IPS-20b (cell line): ENCODE data around the gene CA12.
A peak's percentile ranks its signal among the peaks of the same experiment; 100 is the strongest.
"Not testable (repeated sequence)": the region's sequence is repeated elsewhere in the genome, so short reads cannot be mapped to it uniquely, and the experiment has no call there.

Experiments used
- H3K27ac ChIP-seq: one replicate; pipeline ENCODE4 v1.5.1; 2013; ENCODE audit warnings: low read length
- H3K27me3 ChIP-seq: 2 replicates; pipeline ENCODE4 v1.6.1; 2013; ENCODE audit warnings: mild to moderate bottlenecking, low read length, inconsistent platforms; ENCODE audit not compliant: insufficient read depth
- H3K36me3 ChIP-seq: 2 replicates; pipeline ENCODE4 v1.6.1; 2013; ENCODE audit warnings: low read depth, mild to moderate bottlenecking, inconsistent platforms, low read length, moderate library complexity; ENCODE audit not compliant: insufficient read depth
- H3K4me1 ChIP-seq: 2 replicates; pipeline ENCODE4 v1.6.1; 2013; ENCODE audit warnings: mild to moderate bottlenecking, control low read depth, inconsistent platforms, low read length, moderate library complexity; ENCODE audit not compliant: insufficient read depth
- H3K4me3 ChIP-seq: 2 replicates; pipeline ENCODE4 v1.5.1; 2013; ENCODE audit warnings: mild to moderate bottlenecking, low read length, inconsistent platforms
- H3K9ac ChIP-seq: 2 replicates; pipeline ENCODE4 v1.6.1; 2013; ENCODE audit warnings: low read depth, mild to moderate bottlenecking, inconsistent platforms, low read length, moderate library complexity
- H3K9me3 ChIP-seq: 2 replicates; pipeline ENCODE4 v1.6.1; 2013; ENCODE audit warnings: mild to moderate bottlenecking, low read depth, low read length, inconsistent platforms; ENCODE audit not compliant: insufficient read depth

The CA12 gene

DNA sequence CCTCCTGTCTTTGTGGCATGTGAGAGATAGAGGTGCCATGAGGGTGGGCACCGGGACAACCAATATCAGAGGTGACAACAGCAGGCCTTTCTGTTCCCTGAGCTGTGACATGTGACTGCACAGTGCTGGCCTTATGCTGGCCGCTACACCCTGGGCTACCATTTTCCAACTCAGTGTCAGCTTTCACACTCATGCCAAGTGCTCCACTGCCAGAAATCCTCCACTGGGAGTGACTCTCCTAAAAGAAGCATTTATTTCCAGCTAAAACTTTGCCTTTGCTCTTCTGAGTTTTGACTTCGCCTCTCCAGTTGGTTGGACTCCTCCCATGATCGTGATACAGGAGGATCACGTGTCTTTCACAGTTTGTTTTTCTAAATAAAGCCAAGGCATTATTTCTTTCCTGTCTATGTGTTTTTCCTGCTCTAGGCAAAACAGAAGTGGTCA, 31.4 kb downstream of the CA12 start:
- Histone ChIP-seq H3K4me1 (no peaks in the 10 kb centered on the region), H3K27me3 (no peaks in the 10 kb centered on the region), H3K9me3 (no peaks in the 10 kb centered on the region), H3K36me3 (no peaks in the 10 kb centered on the region), H3K9ac (no peak overlapping the region), H3K4me3 (no peak overlapping the region), H3K27ac (no peak overlapping the region)

DNA sequence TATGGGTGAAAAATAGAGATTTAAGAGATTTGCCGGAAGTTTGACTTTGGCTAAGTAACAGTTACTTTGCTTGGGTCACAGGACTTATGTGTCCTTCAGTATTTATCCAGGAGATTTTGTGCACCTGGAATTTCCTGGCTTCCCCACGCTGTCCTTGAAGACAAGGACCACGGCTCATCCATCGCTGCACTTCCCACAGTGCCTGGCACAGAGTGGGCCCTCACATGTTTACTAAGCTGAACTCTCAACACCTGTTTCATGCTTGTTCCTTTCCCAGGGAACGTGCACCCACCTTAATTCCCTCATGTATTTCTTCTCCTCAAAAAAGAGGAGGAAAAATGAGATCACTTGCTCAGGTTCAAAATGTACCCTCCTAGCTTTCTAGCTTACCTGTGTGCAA, 32.0 kb downstream of the CA12 start:
- no peak overlapping the region for H3K9ac ChIP-seq
- H3K9me3 ChIP-seq, result no peaks in the 10 kb centered on the region
- H3K36me3 ChIP-seq, result no peaks in the 10 kb centered on the region
- H3K4me1 ChIP-seq, result no peaks in the 10 kb centered on the region
- no peaks in the 10 kb centered on the region for H3K27me3 ChIP-seq
- H3K27ac ChIP-seq, result no peak overlapping the region
- H3K4me3 ChIP-seq, result no peak overlapping the region

DNA sequence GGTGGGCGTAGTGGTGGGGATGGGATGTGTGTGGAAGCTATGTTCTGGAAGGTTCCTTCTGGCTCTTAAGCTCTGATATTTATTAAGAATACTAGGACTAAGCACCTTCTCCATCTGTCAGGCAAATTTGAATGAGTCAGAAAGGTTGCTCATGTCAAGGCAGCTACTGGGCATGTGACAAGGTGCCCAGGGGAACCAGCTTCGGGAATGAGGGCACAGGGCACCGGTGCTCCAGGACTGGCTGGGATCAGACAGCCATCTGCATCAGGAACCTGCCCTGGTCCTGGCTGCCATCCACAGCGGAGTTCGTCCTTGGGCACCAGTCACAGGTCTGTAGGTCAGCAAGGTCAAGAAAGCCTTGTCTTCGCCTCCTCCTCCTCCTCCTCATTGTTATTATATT, 32.5 kb downstream of the CA12 start:
- Histone ChIP-seq H3K4me1 (no peaks in the 10 kb centered on the region), H3K27ac (no peak overlapping the region), H3K27me3 (no peaks in the 10 kb centered on the region), H3K36me3 (no peaks in the 10 kb centered on the region), H3K4me3 (no peak overlapping the region), H3K9ac (no peak overlapping the region), H3K9me3 (no peaks in the 10 kb centered on the region)

DNA sequence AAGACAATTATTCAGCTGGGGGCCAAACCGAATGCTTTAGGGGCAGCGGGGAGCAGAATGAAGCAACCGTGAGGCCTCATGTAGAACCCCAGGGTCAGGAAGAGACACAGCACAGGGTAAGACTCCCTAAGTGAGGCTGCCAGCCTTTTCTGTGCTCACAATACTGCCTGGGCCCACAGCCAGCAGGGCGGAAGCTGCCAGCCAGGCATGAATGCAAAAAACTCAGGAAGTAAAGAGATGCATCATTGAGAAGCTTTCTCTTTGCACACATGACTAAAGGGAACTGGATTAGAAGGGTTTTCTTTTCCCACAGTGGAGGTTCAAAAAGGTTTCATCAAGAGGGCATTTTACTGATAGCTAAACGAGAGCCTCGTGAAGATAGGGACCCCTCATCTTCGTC, 33.3 kb downstream of the CA12 start:
- no peak overlapping the region for H3K9ac ChIP-seq
- no peaks in the 10 kb centered on the region for H3K9me3 ChIP-seq
- no peaks in the 10 kb centered on the region for H3K27me3 ChIP-seq
- H3K36me3 ChIP-seq, result no peaks in the 10 kb centered on the region
- no peaks in the 10 kb centered on the region for H3K4me1 ChIP-seq
- H3K27ac ChIP-seq, result no peak overlapping the region
- H3K4me3 ChIP-seq, result no peak overlapping the region

DNA sequence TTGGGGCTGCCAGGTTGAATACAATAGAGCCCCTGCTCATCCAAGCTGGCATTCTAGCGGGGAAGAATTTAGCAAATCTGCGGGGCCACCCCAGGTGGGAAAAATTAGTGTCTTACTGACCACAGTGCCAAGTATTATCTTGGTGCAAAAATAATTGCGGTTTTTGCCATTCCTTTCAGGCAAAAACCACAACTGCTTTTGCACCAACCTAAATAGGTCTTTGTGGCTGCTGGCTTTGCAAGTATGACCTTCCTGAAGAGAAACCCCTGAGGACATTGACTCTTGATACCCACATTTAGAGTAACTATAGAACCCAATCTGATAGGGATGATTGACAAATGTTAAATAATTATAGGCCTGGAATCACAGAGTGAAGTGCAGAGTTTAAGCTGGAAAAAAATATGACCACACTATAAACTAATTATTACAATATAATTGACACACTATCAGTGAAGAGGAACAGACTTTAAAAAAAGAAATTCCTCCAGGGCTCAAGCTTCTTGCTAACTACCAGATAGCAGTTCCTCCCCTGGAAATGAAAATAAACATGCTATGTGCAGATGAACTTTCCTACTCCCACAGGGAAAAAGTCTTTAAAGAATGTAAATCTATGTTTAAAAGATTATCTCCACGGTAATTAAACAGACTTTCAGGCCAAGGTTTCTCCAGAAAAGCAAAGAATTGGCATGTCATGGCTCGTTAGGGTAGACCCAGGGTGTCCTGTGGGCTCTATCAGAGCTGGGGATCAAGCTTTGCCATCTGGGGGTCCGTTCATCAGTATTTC, 34.4 kb downstream of the CA12 start:
- H3K9ac ChIP-seq, result no peak overlapping the region
- H3K27ac ChIP-seq, result no peak overlapping the region
- H3K27me3 ChIP-seq, result no peaks in the 10 kb centered on the region
- H3K36me3 ChIP-seq, result no peaks in the 10 kb centered on the region
- H3K9me3 ChIP-seq, result no peaks in the 10 kb centered on the region
- no peak overlapping the region for H3K4me3 ChIP-seq
- no peaks in the 10 kb centered on the region for H3K4me1 ChIP-seq

DNA sequence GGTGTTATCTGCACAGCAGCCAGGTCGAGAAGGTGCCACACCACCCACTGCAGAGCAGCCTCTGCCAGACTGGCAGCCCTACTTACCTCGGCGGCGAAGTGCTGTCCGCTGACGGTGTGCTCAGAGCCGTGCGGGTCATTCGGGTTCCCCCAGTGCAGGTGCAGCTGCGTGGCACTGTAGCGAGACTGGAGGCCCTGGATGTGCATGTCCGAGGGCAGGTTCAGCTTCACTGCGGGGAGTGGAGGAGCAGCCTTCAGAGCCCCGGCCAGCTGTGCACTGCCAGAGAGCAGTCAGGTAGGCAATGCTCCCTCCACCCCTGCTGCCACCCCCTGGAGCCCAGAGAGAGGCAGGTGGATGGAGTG, 36.3 kb downstream of the CA12 start:
- Histone ChIP-seq H3K4me1 (peaks cover 13% of the 10 kb centered on the region), H3K4me3 (no peak overlapping the region), H3K36me3 (no peaks in the 10 kb centered on the region), H3K27me3 (no peaks in the 10 kb centered on the region; the same call in 1 of the 2 replicates), H3K9me3 (no peaks in the 10 kb centered on the region), H3K9ac (no peak overlapping the region), H3K27ac (no peak overlapping the region)

DNA sequence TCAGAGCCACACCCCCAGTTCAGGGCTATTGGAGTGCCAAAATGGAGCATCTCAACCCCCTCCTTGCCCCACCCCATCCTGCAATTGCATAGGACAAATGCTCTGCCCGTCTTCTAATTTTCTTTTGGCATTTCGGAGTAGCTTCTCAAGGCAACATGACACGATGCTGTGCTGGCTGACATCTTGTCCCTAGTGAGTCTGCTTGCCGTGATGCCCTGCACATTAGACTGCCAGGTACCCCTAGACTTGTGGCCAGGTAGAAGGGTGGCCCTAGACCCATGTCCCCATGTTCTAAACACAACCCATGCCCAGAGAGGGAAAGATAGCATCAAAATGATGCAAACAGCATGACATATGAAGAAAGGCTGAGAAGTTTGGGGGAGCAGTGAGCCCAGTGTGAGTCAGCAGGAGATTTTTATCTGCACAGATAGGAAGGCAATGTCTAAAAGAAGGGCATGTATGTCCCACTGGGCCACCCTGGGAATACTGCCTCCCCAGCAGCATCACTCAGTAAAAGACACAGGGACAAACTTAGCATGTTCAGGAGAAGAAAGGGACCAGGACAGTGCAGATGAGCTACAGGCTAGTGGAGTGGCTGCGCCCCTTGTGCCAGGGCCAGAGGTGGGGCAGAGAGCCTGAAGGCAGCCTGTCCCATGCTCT, 36.8 kb downstream of the CA12 start:
- H3K4me1 ChIP-seq, result peaks cover 18% of the 10 kb centered on the region

DNA sequence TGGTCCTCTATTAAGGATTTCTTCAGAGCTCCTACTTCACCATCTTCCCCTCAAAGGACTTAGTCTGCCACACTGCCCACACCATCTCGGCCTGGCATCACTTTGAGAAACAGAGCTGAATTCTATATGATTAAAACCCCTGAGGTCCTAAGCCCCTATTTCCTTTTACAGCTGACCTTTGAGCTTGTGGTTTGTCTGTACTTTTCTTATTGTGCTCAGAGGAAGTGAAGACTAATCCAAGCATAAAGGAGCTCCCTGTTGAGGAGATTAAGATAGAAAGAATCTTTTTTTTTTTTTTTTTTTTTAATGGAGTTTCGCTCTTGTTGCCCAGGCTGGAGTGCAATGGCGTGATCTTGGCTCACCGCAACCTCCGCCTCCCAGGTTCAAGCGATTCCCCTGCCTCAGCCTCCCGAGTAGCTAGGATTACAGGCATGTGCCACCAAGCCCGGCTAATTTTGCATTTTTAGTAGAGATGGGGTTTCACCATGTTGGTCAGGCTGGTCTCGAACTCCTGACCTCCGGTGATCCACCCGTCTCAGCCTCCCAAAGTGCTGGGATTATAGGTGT, 38.6 kb downstream of the CA12 start:
- H3K9ac ChIP-seq, H3K27me3 ChIP-seq, H3K27ac ChIP-seq, H3K36me3 ChIP-seq, H3K4me3 ChIP-seq, H3K9me3 ChIP-seq: not testable (repeated sequence)
- H3K4me1 ChIP-seq, result peaks cover 25% of the 10 kb centered on the region

More for the DNA sequence above, 36.8 kb downstream of the CA12 start:
- no peaks in the 10 kb centered on the region; the same call in 1 of the 2 replicates for H3K27me3 ChIP-seq
- H3K36me3 ChIP-seq, result no peaks in the 10 kb centered on the region
- H3K9me3 ChIP-seq, result no peaks in the 10 kb centered on the region
- no peak overlapping the region for H3K9ac ChIP-seq
- H3K4me3 ChIP-seq, result no peak overlapping the region
- no peak overlapping the region for H3K27ac ChIP-seq

DNA sequence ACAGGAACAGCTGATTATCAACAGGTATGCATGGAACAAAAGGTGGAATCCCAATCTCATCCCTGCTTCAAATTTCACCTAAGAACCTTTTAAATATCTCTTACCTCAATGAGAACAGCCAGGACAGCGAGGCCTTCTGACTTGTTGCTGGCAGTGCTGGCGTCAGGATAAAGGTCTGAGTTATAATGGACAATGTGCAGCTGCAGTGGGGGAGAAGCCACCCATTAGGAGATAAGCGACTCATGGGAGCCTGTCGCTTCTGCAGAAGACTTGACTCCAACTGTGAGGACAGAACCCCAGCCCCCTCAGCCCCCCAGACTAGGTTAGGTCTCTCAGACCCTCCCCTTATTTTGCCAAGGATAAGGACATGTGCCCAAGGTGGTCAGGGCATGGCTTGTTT, 39.7 kb downstream of the CA12 start:
- no peak overlapping the region for H3K9ac ChIP-seq
- no peak overlapping the region for H3K4me3 ChIP-seq
- no peaks in the 10 kb centered on the region; the same call in 1 of the 2 replicates for H3K27me3 ChIP-seq
- H3K9me3 ChIP-seq, result no peaks in the 10 kb centered on the region
- peaks cover 25% of the 10 kb centered on the region for H3K4me1 ChIP-seq
- no peaks in the 10 kb centered on the region for H3K36me3 ChIP-seq
- H3K27ac ChIP-seq, result no peak overlapping the region

DNA sequence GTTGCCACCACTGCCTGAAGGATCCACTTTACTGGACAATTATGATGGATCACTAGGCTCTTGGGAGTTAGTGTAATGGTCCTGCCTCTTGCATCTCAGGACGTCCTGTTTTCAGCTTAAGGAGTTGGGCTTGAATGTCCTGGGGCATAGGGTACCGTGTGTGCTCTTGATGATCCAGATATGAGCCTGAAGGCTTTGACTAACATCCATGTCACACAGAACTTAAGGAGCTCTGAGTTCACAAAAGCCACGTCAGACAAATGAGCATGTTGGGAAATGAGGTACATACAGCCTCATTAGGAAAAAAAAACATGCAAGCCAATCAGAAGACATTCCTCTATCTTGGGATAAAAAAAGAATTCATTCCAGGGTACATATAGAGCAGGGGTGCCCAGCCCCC, 40.8 kb downstream of the CA12 start:
- Histone ChIP-seq H3K36me3 (no peaks in the 10 kb centered on the region), H3K4me3 (peak overlapping the region; percentile 41; the same call in 1 of the 2 replicates), H3K9me3 (no peaks in the 10 kb centered on the region), H3K27ac (no peak overlapping the region), H3K4me1 (peaks cover 25% of the 10 kb centered on the region), H3K27me3 (no peaks in the 10 kb centered on the region; the same call in 1 of the 2 replicates), H3K9ac (peak overlapping the region; percentile 11; the same call in 1 of the 2 replicates)

DNA sequence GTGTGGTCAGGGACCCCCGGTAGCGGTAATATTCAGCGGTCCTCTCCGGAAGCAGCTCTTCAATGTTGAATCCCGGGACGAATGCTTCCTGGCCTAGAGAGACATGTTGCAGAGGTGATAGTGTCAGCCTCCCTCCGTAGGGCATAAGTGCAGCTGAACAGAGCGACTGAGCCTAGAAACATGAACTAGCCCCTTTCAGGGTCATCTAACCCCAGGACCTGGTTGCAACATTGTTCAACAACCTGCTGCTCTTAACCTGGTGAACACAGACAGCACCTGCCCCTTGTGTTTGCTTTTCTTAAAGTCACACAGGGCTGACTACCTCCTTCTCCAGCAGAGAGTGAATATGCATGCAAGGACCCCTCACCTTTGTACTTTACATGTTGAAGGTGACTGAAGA, 41.3 kb downstream of the CA12 start:
- Histone ChIP-seq H3K27ac (peak overlapping the region; percentile 40), H3K4me1 (peaks cover 25% of the 10 kb centered on the region), H3K4me3 (peak overlapping the region; percentile 41; the same call in 1 of the 2 replicates), H3K27me3 (no peaks in the 10 kb centered on the region; the same call in 1 of the 2 replicates), H3K9me3 (no peaks in the 10 kb centered on the region), H3K9ac (peak overlapping the region; percentile 11; the same call in 1 of the 2 replicates), H3K36me3 (no peaks in the 10 kb centered on the region)

DNA sequence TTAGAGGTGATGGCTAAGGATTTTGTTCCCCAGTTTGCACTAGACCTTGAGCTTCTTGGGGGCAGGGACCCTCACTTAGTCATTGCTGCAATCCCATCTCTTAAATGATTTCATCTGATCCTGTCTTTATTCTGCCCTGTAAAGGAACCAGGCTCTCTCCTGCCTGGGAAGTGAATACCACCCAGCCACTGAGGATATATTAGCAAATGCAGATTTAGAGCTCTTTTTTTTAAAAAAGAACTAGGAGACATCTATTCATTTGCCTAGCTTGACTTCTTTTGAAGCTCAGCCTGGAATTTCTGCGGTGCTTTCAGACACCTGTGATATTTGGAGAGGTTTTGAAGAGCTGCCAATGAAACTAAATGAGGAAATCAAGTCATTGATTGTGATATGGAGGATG, 41.8 kb downstream of the CA12 start:
- H3K4me1 ChIP-seq, result peaks cover 25% of the 10 kb centered on the region
- H3K27ac ChIP-seq, result peak overlapping the region; percentile 40
- H3K27me3 ChIP-seq, result no peaks in the 10 kb centered on the region; the same call in 1 of the 2 replicates
- H3K36me3 ChIP-seq, result no peaks in the 10 kb centered on the region
- H3K9me3 ChIP-seq, result no peaks in the 10 kb centered on the region
- H3K9ac ChIP-seq, result no peak overlapping the region
- H3K4me3 ChIP-seq, result peak overlapping the region; percentile 41; the same call in 1 of the 2 replicates
